Spleen (tissue), 7 donors: ENCODE data around the gene NPAS2.

Experiments used
- CTCF ChIP-seq, 11 experiments: fragments of 200-600 bp in 7 of 11; fragments of 450-650 bp in 4 of 11; sonication (generic) in 4 of 11; IDR thresholded peaks in 8 of 11; conservative IDR thresholded peaks in 3 of 11; 1 replicate in 7 of 11; 2 replicates in 4 of 11; pipeline versions ENCODE4 v1.4.0 to v1.8.0; 2016 to 2021; ENCODE audit warnings: antibody characterized with exemption in 11 of 11, inconsistent platforms in 4 of 11, mild to moderate bottlenecking in 1 of 11
- POLR2A ChIP-seq, 3 donors: fragments of 450-650 bp; IDR thresholded peaks; one replicate each; pipeline ENCODE4 v1.5.1; 2017; ENCODE audit warnings: antibody characterized with exemption in 3 of 3, mild to moderate bottlenecking in 1 of 3
- POLR2AphosphoS5 ChIP-seq, 3 donors: sonication (generic); formaldehyde crosslinking; IDR thresholded peaks; one replicate each; pipeline ENCODE4 v1.5.1; 2017; ENCODE audit warnings: antibody characterized with exemption in 3 of 3
- donor health status: DM: no; HTN: no; CAD: no; lungs with moderate emphysema.
- donor health status: DM: no; HTN: no; CAD: no.
- donor health status: DM: no; HTN: no; CAD: no.

DNA sequence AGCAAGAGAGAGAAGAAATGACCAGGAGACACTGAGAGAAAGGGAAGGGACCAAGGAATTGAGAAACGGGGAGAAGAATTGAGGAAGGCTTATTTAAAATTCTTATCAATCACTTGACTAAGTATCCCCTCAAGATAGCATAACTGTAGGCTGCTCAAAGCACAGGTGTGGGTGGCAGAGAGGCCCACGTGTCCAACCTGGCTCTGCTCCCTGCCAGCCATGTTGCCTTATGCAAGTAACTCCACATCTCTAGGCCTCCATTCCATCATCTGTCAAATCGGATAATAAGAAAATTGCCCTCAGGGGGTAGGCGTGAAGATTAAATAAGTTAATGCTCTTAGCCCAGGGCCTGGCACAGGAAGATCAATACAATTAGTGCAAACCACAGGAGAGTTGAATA lies 7.4 kb upstream of the NPAS2 start:
- TF ChIP-seq CTCF (IDR thresholded peaks at IDR 0.05 in 8 of 11, conservative IDR thresholded peaks at IDR 0.05 in 3 of 11) (no peak), POLR2AphosphoS5 (IDR thresholded peaks at IDR 0.05) (no peak), POLR2A (IDR thresholded peaks at IDR 0.05) (no peak)
